ENCODE measurements around the gene PBX2. TPM values are rescaled to one million over a fixed set of nuclear protein-coding genes. Genes with fewer than 3 reads are reported as not detected.
A peak's percentile ranks its signal among the peaks of the same experiment; 100 is the strongest.
"Not testable (repeated sequence)": the region's sequence is repeated elsewhere in the genome, so short reads cannot be mapped to it uniquely, and the experiment has no call there.

PBX2 gene
- total RNA-seq, 1 donor from 2014 or later: 16.3 TPM

DNA sequence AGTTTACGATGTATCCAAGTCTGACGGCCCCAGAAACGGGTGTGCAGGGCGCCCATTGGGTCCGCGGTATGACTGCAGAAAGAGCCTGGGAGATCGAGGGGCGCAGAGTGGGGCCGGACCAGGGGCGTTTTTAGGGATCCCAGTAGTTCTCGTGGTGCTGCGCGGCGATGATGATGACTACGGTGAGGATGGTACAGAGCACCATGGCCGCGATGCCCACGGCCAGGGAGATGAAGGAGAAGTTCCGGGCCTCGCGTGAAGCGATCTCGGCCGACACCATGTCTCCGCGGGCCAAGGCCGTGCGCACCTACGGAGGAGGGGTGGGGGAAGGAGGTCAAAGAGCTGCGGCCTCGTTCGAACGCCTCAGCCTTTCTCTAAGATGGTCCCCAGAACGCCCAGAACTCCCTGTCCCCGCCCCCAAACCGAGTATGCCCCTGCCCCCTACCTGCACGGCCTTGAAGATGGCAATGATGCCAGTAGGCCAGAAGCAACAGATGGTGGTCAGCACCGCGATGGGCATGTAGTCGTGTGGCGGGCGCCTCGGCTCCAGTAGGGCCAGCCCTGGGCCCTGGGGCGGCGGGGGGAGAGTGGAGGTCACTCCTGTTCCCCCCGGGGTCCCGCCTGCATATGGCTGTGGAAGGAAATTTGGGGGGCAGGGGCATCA, 40.8 kb downstream of the PBX2 start:
- no peaks in the 10 kb centered on the region for H3K27me3 ChIP-seq (ENCODE audit: control insufficient read depth, insufficient read depth, low read length)
- no peak for DNase-seq (ENCODE audit: low read depth)
- no peak for FAIRE-seq
- H3K36me3 ChIP-seq (ENCODE audit: control insufficient read depth, insufficient read depth, low read length): no peaks in the 10 kb centered on the region
- H3K4me3 ChIP-seq (ENCODE audit: low read depth, low read length): peak overlapping the region; percentile 59
- TF ChIP-seq, protein P1, sequence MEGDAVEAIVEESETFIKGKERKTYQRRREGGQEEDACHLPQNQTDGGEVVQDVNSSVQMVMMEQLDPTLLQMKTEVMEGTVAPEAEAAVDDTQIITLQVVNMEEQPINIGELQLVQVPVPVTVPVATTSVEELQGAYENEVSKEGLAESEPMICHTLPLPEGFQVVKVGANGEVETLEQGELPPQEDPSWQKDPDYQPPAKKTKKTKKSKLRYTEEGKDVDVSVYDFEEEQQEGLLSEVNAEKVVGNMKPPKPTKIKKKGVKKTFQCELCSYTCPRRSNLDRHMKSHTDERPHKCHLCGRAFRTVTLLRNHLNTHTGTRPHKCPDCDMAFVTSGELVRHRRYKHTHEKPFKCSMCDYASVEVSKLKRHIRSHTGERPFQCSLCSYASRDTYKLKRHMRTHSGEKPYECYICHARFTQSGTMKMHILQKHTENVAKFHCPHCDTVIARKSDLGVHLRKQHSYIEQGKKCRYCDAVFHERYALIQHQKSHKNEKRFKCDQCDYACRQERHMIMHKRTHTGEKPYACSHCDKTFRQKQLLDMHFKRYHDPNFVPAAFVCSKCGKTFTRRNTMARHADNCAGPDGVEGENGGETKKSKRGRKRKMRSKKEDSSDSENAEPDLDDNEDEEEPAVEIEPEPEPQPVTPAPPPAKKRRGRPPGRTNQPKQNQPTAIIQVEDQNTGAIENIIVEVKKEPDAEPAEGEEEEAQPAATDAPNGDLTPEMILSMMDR (IDR thresholded peaks at IDR 0.05; ENCODE audit: insufficient read depth, low read length, severe bottlenecking): no peak

DNA sequence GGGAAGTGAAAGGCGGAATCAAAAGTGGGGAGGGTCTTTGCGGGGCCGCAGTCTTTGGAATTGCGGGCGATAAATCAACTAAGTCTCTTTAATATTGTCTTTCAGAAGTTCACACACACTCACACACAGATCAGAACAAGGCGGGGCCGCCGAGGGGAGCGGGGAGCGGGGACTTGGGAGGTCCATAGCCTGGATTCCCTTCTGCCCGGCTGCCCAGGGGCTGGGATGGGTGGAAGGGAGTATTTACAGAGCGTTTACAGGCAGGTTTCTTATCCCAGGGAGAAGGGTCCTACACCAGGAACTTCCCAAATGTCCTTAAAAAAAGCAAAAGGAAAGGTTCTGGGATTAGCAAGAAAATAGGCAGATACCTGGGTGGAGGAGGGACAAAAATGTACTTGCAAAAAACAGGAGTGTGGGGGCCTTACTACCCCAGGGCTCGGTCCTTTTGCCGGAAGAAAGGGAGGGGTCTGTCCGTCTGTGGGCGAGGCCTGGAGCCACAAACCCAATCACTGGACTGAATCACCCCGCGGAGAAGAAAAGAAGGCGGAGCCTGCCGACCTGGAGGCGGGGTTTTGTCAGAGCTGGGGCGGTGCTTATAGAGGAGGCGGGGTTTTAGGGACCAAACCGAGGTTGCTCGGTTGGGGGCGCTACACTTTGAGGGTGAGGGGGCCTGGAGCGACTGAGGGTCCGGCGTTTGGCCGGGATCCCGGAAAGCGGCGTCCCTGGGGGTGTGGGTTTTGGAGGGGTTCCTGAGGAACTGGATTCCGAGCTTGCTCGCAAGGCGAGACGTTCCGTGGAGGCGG, 41.5 kb downstream of the PBX2 start:
- DNase-seq (ENCODE audit: low read depth) (peak; percentile 77), FAIRE-seq (no peak)
- H3K27me3 ChIP-seq (ENCODE audit: control insufficient read depth, insufficient read depth, low read length): no peaks in the 10 kb centered on the region
- H3K4me3 ChIP-seq (ENCODE audit: low read depth, low read length): peak overlapping the region; percentile 59
- TF ChIP-seq, protein P1 (IDR thresholded peaks at IDR 0.05; ENCODE audit: insufficient read depth, low read length, severe bottlenecking): peak; percentile 63
- H3K36me3 ChIP-seq (ENCODE audit: control insufficient read depth, insufficient read depth, low read length): no peaks in the 10 kb centered on the region

DNA sequence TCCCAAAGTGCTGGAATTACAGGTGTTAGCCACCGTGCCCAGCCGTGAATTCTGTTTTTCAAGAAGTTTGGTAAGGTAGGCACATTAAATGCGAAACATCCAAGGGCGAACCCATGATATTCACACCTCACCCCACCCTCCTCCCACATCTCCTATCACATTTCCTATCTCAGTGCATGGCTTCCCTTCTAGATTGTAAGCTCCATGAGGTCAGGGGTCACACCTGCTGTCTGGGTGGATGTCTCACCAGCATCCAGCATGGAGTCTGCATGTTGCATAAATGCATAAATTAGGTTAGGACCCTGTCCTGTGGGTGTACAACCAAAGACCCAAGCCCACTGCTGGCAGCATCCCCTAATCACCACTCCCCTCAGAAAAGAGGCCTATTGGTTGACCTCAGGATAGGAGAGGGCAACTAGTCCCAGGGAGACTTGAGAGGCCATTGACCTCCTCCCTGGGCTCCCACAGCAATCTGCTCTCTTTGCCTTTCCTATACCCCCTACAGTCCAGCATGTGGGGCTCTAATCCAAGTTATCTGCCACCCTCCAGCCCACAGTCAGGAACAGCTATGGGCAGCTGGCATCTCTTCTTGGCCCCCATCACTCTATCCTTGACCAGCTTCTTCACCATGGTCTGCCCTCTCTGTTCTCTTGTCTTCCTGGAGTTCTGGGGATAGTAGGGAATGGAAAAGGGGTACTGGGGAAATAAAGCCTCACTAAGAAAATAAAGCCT, 42.4 kb downstream of the PBX2 start:
- Histone ChIP-seq H3K4me3 (ENCODE audit: low read depth, low read length) (peak overlapping the region; percentile 59), H3K36me3 (ENCODE audit: control insufficient read depth, insufficient read depth, low read length) (no peaks in the 10 kb centered on the region), H3K27me3 (ENCODE audit: control insufficient read depth, insufficient read depth, low read length) (no peaks in the 10 kb centered on the region)
- peak; percentile 84 for FAIRE-seq
- TF ChIP-seq, protein P1 (IDR thresholded peaks at IDR 0.05; ENCODE audit: insufficient read depth, low read length, severe bottlenecking): no peak
- DNase-seq (ENCODE audit: low read depth): no peak

DNA sequence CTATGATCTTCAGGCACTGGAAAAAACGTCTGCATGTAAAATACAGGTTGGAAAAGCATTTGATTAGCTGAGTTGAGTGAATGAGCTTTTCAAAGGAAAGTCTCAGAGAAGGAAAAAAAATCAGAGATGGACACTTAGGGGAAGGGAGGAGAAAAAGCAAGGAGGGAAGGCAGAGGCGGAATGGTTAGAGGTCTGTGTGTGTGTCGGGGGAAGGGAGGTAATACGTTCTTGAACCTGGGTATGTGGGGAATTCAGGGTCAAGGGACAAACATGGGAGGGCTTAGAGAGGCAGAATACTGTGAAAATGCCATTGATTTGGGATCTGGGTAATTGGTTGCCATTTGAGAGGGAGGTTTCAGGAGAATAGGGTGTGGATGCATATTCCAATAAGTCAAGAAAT, 43.3 kb downstream of the PBX2 start:
- no peak for FAIRE-seq
- DNase-seq (ENCODE audit: low read depth): no peak
- TF ChIP-seq, protein P1 (IDR thresholded peaks at IDR 0.05; ENCODE audit: insufficient read depth, low read length, severe bottlenecking): no peak
- Histone ChIP-seq H3K4me3 (ENCODE audit: low read depth, low read length) (no peak overlapping the region), H3K36me3 (ENCODE audit: control insufficient read depth, insufficient read depth, low read length) (no peaks in the 10 kb centered on the region), H3K27me3 (ENCODE audit: control insufficient read depth, insufficient read depth, low read length) (no peaks in the 10 kb centered on the region)

DNA sequence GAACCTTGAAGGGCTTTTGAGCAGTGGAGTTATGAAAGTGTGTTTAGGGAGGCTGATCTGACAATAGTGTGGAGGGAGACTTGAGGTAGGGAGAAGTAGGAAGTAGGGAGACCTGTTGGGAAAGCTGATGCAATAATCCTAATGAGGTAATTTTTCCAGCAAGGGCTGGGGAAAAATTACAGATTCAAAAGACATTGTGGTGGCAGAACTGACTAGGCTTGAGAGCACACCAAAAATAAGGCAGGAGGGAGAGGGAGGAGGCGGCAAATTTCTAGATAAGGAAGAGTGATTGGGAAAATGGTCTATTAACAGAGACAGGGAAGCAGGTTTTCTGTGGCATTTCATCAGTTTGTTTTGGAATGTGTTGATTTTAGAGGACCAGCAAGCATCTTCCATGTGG, 43.7 kb downstream of the PBX2 start:
- no peak overlapping the region for H3K4me3 ChIP-seq (ENCODE audit: low read depth, low read length)
- H3K36me3 ChIP-seq (ENCODE audit: control insufficient read depth, insufficient read depth, low read length): no peaks in the 10 kb centered on the region

DNA sequence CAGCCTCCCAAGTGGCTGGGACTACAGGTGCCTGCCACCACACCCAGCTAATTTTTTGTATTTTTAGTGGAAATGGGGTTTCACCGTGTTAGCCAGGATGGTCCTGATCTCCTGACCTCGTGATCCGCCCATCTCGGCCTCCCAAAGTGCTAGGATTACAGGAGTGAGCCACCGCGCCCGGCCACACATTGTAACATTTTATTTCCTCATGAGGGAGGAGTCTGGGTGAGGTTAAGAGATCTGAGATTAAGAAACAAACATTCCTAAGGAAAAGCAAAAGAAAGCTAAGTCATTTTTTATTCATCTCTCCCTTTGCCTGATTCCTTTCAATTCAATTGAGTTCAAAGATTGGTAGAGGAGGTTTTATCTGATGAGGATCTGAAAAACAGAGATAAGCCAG, 45.8 kb downstream of the PBX2 start:
- not testable (repeated sequence) for FAIRE-seq; H3K4me3 ChIP-seq (ENCODE audit: low read depth, low read length); H3K27me3 ChIP-seq (ENCODE audit: control insufficient read depth, insufficient read depth, low read length); H3K36me3 ChIP-seq (ENCODE audit: control insufficient read depth, insufficient read depth, low read length); DNase-seq (ENCODE audit: low read depth)

More for the DNA sequence above, 43.7 kb downstream of the PBX2 start:
- H3K27me3 ChIP-seq (ENCODE audit: control insufficient read depth, insufficient read depth, low read length): no peaks in the 10 kb centered on the region
- TF ChIP-seq, protein P1 (IDR thresholded peaks at IDR 0.05; ENCODE audit: insufficient read depth, low read length, severe bottlenecking): no peak
- no peak for FAIRE-seq
- DNase-seq (ENCODE audit: low read depth): peak; percentile 38
